Renal cortical epithelial cell (primary cell): ENCODE data around the gene ADGRG7. TPM values are rescaled to one million over a fixed set of nuclear protein-coding genes. Genes with fewer than 3 reads are reported as not detected.

Source experiments
- DNase-seq: peaks from one replicate; pipeline ENCODE4 v3.0.0-alpha.2; 2011; ENCODE audit warnings: low read depth
- total RNA-seq: library from RNA; depleted of rRNA; stranded (reverse); fragments of >200 nt; gene quantifications from 2 replicates; pipeline ENCODE4 v1.2.3, GENCODE V29; 2014

Gene ADGRG7
- total RNA-seq, 1 donor from 2014 or later, result 0.05 TPM

DNA sequence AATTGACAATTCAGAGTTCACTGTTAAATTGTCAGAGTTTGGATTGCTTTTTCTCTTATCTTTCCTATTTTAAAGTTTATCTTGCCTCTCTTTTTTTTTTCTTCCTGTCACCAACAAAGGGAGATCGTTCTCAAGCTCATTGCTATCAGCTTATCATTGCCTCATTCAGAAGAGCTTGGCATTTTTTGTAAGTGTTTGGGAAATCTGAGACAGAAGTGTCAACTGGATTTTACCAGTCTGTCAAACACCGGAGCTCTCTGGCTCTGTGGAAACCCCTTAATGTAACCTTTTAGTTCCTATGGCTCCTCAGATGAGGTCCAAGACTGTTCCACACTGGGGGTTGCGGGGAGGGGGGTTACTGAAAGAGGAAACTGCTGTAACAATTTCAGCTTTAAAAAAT is 89.3 kb downstream of the ADGRG7 start:
- no peak for DNase-seq

DNA sequence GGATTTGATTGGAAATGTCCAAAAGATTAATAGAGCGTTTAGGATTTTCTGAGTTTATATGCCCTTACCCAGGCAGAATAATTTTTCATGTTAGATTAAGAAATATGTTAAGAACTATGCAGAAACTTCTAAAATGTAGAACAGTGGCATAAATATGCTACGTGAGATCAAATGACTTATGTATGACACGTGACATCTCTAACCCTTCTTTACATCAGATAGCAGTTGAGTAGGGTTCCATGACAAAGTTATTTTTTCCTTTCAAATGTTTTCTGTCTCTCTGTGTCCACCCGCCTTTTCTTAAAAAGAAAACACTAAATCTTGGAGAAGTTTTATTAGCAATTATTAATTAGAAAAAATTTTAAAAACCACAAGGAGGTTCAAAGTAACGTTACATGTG is 91.3 kb downstream of the ADGRG7 start:
- DNase-seq, result no peak

DNA sequence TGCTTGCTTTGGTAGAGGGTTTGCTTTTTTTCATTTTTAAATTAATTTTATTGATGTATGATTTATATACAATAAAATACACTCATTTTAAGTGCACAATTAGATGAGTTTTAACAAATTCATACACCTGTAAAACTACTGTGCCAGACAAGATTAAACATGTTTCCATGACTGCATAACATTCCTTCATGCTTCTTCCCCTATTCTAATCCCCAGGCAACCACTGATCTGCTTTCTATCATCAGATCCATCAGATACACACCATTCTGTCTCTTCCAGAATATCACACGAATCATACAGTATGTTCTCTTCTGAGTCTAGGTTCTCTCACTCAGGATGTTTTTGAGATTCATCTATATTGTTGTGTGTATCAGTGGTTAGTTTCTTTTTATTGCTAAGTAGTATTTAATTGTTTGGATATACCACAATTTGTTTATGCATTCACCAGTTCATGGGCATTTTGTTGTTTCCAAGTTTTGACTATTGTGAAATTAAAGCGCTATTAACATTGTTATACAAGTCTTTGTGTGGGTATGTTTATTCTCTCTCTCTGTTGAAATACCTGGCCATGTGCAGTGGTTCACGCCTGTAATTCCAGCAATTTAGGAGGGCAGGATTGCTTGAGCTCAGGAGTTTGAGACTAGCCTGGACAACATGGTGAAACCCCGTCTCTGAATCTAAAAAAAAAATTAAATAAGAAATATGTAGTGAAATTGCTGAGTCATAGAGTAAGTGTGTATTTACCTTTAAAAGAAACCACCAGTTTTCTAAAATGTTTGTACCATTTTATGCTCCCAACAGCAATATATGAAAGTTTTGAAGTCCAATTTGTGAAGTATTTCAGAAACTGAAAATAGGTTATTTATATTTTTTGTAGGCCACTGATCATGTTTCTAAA is 92.9 kb downstream of the ADGRG7 start:
- DNase-seq, result no peak

DNA sequence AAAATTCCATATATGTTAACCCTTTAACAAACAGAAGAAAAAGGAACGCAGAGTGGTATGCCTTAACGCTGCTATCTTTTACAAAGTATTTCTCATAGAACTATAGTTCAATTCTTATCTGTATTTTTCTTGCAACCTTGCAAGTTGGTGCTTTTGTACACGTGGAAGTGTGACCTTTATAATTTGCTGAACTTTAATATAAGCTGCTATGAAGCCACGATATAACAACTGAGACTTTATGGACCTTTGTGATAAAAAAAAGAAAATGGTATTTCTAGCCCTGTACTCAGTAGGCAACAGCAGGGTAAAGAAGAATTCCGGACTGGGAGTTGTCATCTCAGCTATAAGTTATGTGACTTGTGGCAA is 93.6 kb downstream of the ADGRG7 start:
- no peak for DNase-seq

DNA sequence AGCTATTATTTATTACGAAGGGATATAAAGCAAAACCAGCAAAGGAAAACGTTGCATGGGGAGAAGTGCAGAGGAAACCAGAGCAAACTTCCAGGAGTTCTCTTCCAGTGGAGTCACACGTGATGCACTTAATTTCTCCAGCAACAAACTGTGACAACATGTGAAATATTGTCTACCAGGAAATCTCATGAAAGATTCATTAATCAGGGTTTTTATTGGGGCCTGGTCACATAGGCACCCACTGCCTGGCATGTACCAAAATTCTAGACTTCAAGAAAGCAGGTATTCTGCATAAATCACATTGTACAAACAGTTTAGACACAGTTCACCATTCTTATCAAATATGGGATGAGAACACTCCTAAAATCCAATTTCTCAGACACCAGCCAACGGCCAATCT is 94.5 kb downstream of the ADGRG7 start:
- no peak for DNase-seq

DNA sequence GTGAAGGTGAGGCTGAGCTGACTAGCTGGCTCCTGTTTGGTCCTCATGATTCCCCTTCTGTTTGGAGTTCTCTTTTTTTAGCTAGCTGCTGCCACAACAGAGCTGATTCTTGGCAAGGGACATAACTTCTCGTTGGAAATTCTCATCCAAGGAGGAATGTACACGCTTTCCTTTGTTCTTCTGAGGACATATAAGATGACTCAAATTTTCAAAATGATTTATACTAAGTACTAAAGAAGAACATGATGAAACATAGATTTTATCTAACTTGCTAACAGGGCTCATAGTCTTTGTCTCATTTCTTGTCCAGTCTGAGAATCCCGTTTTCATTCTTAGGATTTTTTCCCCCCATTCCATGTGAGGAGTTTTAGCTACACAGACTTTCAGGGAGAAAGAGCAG is 97.0 kb downstream of the ADGRG7 start:
- no peak for DNase-seq

DNA sequence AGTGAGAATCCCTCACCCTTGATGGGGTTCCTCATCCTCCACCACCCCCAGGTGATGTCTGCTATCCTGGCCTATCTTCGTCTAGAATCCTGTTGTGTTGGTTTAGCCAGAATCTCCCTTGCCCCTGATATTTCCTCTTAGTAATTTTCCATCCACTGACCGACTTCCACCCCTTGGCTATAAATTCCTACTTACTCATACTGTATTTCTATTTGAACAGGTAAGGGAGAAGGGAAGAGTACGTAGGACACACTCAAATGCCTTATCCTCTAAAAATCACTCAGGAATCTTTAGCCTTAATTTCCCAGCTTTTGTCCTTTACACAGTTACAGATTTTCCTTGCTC is 99.2 kb downstream of the ADGRG7 start:
- DNase-seq, result no peak

DNA sequence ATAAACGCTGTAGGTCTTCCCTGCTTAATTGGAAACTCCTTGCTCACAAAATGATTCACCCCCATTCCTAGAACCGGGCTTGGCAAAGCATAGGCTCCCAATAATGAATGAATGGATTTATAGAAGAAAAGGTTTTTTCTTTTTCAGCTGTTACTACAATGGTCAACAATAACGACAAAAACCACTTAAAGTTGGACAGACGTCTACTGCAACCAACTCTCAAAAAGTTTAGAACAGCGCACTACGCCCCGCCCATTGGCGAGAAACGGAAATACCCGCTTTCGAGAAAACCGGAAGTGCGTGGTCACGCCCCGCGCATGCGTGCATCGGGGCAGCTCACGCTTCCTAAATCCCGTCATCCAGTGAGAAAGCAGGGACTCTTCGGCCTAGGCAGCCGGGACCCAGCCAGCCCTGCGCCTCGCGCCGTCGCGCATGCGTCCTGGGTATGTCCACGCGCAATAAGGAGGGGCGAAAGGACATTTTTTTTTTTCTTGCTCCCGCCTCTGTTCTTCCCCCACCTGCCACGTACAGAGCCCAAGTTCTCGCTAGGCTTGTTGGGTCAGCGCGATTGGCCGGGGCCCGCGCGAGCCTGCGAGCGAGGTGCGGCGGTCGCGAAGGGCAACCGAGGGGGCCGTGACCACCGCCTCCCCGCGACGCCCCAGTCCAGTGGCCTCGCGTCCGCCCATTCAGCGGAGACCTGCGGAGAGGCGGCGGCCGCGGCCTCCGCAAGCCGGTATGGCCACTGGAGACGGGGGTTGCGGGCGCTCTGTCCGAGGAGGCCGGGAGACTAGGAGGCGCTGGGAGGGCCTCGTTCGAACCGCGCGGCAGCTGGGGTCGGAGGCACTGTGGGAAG is 99.8 kb downstream of the ADGRG7 start, which contains the start of gene TFG:
Gene TFG (plus strand): TSS at position 506 of the 853 bp plus-strand sequence. CDS start 4,192 bp downstream, outside the sequence.
- peak; percentile 98 for DNase-seq

DNA sequence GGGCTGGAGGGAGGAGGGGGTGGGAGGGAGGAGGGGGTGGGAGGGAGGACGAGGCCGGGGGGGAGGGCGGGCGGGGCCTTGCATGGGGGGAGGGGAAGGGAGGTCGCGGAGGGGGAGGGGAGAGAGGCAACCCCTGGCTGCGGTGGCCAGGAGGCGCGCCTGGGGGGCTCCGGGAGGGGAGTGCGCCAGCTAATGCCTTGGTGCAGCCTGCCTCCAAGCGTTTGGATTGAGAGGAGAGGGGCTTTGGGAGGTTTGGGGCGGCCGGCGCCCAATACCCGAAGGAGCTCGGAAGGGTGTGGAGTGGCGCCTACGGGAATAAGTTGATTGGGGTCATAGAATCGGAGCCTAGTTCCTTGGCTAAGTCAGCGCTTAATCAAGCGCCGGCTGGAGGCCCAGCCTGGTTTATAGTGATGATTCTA is 100.5 kb downstream of the ADGRG7 start:
- DNase-seq, result no peak

DNA sequence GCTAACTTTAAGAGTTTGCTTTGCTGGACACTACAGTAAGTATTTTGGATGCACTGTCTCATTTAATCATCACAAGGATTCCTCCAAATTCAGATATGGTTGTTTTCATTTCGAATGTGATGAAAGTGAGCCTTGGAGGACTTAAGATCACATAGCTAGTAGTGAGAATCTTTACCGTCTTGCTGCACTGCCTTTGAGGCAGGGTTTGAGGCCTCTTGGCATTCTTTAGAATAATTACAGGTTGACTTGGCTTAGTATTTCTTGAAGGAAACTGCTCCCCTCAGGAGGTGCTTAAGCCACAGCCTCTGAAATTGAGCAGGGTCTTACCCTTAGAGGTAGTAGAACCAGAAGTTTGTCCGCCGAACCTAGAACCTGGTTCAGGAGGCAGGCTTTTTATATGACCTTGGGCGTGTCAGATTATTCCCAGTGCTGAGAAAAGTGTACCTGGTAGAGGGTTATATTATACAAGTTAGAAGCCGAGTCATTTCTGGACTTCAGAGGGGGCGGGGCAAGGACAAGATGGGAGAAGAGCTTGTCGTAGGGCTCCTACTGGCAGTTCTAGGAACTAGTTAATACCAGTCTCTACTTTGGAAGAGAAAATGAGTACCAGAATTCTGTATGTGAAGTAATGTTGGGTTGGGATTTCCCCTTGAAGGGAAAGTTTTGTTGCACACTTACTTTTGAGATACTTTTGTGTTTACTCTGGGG is 101.0 kb downstream of the ADGRG7 start:
- peak; percentile 61 for DNase-seq

DNA sequence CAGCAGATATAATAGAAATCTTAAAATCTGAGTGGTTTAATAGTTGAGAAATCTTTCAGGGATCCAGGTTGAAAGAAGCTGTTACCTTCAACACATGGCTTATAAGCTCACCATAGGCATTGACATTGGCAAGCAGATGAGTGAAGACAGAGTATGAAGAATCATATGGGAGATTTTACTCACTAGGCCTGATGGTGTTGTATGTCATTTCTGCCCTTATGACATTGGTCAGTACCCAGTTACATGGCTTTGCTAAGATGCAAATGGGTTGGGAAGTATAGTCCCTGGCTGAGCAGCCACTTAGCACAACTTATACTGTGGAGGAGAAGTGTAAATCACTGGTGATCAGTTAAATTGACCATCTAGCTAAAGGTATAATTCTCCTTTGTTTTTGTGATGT is 105.8 kb downstream of the ADGRG7 start:
- no peak for DNase-seq

DNA sequence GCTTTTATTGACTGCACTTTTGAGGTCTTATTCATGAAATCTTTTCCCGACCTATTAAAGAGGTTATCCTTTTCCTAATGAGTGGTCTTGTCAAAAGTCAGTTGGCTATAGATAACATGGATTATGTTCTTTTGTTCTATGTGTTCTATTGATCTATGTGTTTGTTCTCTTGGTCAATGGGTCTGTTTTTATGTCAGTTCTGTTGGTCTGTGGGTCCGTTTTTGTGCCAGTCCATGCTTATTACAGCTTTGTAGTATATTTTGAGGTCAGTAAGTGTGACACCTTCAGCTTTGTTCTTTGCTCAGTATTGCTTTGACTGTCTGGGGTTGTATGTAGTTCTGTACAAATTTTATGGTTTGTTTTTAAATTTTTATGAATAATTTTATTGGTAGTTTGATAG is 107.7 kb downstream of the ADGRG7 start:
- DNase-seq, result no peak

DNA sequence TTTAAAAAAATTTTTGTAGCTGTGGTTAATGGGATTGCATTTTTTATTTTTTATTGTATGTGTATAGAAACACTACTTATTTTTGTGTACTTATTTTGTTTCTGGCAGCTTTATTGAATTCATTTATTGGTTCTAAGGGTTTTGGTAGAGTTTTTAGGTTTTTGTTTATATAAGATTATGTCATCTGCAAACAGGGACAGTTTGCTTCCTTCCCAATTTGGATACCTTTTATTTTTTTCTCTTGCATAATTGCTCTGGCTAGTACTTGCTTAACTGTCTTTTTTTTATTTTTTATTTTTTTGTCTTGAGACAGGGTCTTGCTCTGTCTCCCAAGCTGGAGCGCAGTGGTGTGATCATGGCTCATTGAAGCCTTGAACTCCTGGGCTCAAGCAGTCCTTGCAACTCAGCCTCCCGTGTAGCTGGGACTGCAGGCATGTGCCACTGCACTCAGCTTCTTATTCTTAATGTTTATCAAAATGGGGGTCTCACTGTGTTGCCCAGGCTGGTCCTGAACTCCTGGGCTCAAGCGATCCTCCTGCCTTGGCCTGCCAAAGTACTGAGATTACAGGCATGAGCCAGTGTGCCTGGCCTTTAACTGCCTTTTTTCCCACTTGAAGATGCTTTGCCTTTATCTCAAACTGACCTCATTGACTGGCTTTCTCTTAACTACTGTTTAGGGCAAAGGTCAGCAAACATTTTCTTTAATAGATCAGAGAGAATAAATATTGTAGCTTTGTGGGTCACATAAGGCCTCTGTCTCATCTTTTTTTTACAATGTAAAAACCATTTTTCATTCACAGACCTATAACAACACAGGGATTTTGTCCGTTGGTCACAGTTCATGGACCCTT is 108.5 kb downstream of the ADGRG7 start:
- DNase-seq, result no peak

DNA sequence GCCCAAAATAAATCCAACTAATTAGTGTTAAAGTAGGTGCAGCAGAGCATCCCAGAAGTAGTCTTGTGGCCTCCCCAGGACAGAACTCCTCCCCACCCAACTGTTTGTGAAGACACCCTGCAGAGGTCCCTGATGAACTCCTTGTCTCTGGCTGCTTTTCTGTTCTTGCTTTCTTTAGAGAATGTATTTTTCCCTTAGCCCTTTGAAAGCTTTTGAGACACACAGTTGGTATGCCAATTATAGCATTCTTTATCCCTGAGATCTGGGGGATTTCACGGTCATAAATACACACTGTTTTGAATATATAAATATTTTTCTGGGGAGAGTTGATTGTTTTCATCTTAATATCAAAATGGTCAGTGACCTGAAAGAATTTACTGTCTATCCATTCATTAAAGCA is 109.7 kb downstream of the ADGRG7 start:
- DNase-seq, result no peak

DNA sequence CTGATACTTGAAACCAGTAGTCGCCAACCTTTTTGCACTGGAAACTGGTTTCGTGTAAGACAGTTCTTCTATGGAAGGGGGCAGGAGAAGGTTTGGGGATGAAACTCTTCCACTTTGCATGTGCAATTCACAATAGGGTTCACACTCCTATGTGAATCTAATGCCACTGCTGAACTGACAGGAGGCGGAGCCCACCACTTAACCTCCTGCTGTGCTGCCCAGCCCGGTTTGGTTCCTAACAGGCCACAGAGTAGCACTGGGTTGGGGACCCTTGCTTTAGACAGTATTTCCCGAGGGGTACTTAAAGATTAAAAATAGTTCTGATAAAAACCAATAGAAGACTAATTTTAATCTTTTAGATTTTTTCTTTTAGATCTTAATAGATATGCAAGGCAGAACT is 111.0 kb downstream of the ADGRG7 start:
- no peak for DNase-seq

DNA sequence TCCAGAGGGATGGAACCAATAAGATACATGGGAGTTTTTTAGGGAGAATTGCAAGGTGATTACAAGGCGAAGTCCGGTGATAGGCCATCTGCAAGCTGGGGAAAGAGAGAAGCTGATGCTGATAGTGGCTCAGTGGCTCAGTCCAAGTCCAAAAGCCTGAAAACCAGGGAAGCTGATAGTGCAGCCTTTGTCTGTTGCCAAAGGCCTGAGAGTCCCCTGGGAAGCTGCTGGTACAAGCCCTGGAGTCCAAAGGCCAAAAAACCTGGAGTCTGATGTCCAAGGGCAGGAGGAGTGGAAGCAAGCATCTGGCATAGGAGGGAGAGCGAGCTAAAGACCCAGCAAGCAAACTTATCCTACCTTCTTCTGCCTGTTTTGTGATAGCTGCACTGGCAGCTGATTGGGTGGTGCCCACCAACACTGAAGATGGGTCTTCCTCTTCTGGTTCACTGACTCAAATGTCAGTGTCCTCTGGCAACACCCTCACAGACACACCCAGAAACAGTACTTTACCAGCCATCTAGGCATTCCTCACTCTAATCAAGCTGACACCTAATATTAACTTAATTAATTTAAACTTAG is 116.6 kb downstream of the ADGRG7 start:
- no peak for DNase-seq

DNA sequence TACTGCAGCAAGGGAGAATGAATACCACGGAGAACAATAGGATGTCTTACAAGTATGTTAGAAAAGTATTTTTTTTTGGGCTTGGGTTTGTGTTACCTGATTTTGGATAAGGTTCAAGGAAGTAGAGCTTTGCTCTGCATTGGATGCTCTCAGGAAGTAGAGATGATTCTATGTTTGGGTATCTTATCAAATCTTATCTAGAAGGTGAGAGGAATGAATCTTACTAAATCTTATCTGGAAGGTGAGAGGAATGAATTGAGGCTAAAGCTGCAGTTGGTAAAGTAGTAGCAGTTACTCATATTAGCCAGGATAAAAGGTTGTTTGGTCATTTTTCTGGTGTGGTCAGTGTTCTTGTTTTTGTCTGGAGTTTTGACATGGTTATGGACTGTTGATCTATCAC is 117.3 kb downstream of the ADGRG7 start:
- no peak for DNase-seq

DNA sequence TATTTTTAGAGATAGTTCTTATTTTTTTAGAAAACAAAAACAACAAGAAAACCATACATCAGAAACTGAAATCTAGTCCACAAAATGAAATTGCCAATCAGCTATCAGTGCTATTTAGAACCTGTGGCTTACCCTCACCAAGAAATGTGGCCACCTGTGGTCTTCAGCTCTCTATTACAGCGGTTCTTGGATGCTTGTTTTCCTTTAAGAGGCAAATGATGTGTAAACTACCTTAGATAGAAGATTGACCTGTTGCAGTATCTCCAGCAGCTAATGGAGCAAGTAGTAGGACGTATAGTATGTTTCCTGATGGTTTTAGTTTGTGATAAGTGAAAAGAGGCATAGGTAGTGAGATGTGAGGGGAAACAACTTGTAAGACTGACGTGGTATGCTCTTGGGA is 121.1 kb downstream of the ADGRG7 start:
- DNase-seq, result no peak

DNA sequence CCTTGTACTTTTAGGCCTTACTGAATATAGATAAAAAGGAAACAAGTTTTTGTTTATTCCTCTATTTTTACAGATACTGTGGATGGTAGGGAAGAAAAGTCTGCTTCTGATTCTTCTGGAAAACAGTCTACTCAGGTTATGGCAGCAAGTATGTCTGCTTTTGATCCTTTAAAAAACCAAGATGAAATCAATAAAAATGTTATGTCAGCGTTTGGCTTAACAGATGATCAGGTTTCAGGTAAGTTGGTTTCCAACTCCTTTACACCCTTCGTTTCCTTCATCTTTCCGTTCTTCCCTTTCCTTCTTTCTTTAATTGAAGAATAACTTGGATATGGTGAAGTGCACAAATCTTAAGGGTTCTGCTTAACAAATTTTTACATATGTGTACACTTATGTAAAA is 123.0 kb downstream of the ADGRG7 start:
- no peak for DNase-seq

DNA sequence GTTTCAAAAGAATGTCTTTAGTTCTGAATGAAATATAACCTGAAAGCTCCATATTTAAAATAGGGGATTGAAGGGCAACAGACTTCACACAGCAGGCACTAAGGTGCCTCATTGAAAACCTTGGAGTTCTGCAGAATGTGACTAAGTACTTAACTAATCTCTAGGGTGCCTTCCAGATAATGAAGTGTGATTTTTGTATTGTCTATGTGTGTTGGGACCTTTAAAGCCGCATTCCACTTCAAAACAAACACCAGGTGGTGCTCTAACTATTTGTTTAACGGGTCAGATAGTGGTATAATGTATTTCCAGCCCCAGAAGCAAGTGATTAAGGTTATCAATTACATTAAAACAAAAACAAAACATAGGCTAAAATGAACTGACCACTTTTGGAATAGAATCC is 127.9 kb downstream of the ADGRG7 start:
- peak; percentile 49 for DNase-seq

DNA sequence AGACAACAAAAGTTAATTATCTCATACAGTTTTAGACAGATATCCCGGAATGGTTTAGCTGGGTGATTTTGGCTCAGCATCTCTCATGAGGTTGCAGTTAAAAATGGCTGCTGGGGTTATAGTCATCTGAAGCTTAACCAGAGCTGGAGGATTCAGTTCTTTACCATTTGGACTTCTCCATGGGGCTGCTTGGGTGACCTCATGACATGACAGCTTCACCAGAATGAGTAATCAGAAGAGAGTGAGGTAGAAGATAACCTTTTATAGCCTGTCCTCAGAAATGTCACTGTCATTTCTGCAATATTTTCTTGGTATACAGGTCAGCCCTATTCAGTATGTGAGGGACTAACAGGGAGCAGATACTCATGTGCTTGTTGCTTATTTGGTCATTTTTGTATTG is 130.8 kb downstream of the ADGRG7 start:
- DNase-seq, result no peak
